ENCODE results near the gene KCNRG.

DNA sequence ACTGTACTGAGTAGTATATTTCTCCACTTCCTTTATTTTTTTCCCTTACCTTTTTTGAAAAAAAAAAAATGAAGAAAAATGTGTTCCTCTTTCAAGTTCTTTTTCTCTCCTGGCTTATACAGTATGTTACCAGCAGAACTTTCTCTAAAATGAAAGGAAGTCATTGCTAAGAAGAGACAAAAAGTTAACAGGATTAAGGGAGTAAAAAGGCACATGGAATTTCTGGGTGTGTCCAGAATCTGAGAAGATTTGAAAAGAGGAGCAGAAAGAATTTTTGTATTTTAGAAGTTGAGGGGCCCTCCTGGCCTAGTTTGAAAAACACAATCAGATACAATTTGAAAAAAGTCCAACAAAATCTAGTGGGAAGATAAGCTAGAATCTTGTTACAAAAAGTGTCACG lies 39.4 kb upstream of the KCNRG start:
- TF ChIP-seq POLR2A (IDR thresholded peaks at IDR 0.05), result no peak
- TF ChIP-seq, protein P1, sequence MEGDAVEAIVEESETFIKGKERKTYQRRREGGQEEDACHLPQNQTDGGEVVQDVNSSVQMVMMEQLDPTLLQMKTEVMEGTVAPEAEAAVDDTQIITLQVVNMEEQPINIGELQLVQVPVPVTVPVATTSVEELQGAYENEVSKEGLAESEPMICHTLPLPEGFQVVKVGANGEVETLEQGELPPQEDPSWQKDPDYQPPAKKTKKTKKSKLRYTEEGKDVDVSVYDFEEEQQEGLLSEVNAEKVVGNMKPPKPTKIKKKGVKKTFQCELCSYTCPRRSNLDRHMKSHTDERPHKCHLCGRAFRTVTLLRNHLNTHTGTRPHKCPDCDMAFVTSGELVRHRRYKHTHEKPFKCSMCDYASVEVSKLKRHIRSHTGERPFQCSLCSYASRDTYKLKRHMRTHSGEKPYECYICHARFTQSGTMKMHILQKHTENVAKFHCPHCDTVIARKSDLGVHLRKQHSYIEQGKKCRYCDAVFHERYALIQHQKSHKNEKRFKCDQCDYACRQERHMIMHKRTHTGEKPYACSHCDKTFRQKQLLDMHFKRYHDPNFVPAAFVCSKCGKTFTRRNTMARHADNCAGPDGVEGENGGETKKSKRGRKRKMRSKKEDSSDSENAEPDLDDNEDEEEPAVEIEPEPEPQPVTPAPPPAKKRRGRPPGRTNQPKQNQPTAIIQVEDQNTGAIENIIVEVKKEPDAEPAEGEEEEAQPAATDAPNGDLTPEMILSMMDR (IDR thresholded peaks at IDR 0.05), result no peak
